GM18526 (cell line): ENCODE results near the gene INF2.

Experiments
- POLR2A ChIP-seq: IDR thresholded peaks from 3 replicates; pipeline ENCODE4 v1.6.1; 2011; ENCODE audit not compliant: insufficient read length; ENCODE audit errors: extremely low read depth

Gene INF2

GRCh38 chr14:104694475-104694950 is 5.1 kb downstream of the INF2 start:
- no peak for TF ChIP-seq POLR2A

GRCh38 chr14:104694991-104695659 is 5.7 kb downstream of the INF2 start:
- no peak for TF ChIP-seq POLR2A

- TF ChIP-seq POLR2A = no peak
Measured at GRCh38 chr14:104695660-104696000, 6.2 kb downstream of the INF2 start.

GRCh38 chr14:104696671-104697316 is 7.4 kb downstream of the INF2 start:
- no peak for TF ChIP-seq POLR2A

- TF ChIP-seq POLR2A = no peak
Measured at GRCh38 chr14:104697317-104697703, 7.9 kb downstream of the INF2 start.

GRCh38 chr14:104697892-104698583 is 8.6 kb downstream of the INF2 start:
- no peak for TF ChIP-seq POLR2A

GRCh38 chr14:104698688-104699425 is 9.4 kb downstream of the INF2 start:
- TF ChIP-seq POLR2A = no peak

GRCh38 chr14:104699426-104699748 is 10.0 kb downstream of the INF2 start:
- TF ChIP-seq POLR2A = no peak

GRCh38 chr14:104700225-104700651 is 10.8 kb downstream of the INF2 start:
- no peak for TF ChIP-seq POLR2A

GRCh38 chr14:104700747-104701217 is 11.4 kb downstream of the INF2 start:
- no peak for TF ChIP-seq POLR2A

- TF ChIP-seq POLR2A = no peak
Measured at GRCh38 chr14:104701383-104702076, 12.1 kb downstream of the INF2 start.

- no peak for TF ChIP-seq POLR2A
Measured at GRCh38 chr14:104702106-104702505, 12.7 kb downstream of the INF2 start.

- no peak for TF ChIP-seq POLR2A
Measured at GRCh38 chr14:104702673-104703072, 13.3 kb downstream of the INF2 start.

GRCh38 chr14:104703269-104703668 is 13.9 kb downstream of the INF2 start:
- no peak for TF ChIP-seq POLR2A

- TF ChIP-seq POLR2A = no peak
Measured at GRCh38 chr14:104704252-104704651, 14.8 kb downstream of the INF2 start.

- no peak for TF ChIP-seq POLR2A
Measured at GRCh38 chr14:104705340-104706047, 16.1 kb downstream of the INF2 start.
